ENCODE measurements around the gene DUSP2. TPM values are rescaled to one million over a fixed set of nuclear protein-coding genes. Genes with fewer than 3 reads are reported as not detected.

Gene DUSP2
- total and polyA plus RNA-seq, 2 donors (not counting 1 experiment from before 2014, with no cell fraction given): 69.8 to 433 TPM

- Histone ChIP-seq H3K36me3 (replicated peaks in 1 of 2; ENCODE audit: control extremely low read depth in 1 of 2, control insufficient read depth in 1 of 2, extremely low read depth in 1 of 2, insufficient read depth in 2 of 2, low read length in 1 of 2) (no peaks in the 10 kb centered on the region), H3K9me3 (ENCODE audit: control extremely low read depth in 1 of 3, control insufficient read depth in 2 of 3, insufficient read depth in 1 of 3, low read length in 2 of 3) (peaks cover 0 to 8% (median 0%) of the 10 kb centered on the region in 3 donors), H2AFZ (ENCODE audit: insufficient read depth, low read depth, low read length, poor library complexity, severe bottlenecking) (no peak overlapping the region), H3K9ac (ENCODE audit: low read length) (no peak overlapping the region), H4K20me1 (ENCODE audit: control insufficient read depth, insufficient read depth, low read length, poor library complexity, severe bottlenecking) (no peaks in the 10 kb centered on the region), H3K4me1 (ENCODE audit: control insufficient read depth in 2 of 2, insufficient read depth in 2 of 2, low read length in 2 of 2) (peaks cover 18 to 22% of the 10 kb centered on the region in 2 donors), H3K4me2 (replicated peaks; ENCODE audit: low read depth, low read length, poor library complexity, severe bottlenecking) (peak overlapping the region; percentile 94), H3K4me3 (ENCODE audit: control extremely low read depth in 1 of 5, extremely low read depth in 1 of 5, insufficient read depth in 1 of 5, low read depth in 2 of 5, low read length in 4 of 5) (peak overlapping the region in 1 of 5 experiments; percentile 52), H3K27ac (ENCODE audit: low read length in 2 of 2) (no peak overlapping the region), H3K79me2 (ENCODE audit: control insufficient read depth, insufficient read depth, low read length) (no peaks in the 10 kb centered on the region), H3K27me3 (replicated peaks in 1 of 4; ENCODE audit: control extremely low read depth in 1 of 4, control insufficient read depth in 3 of 4, insufficient read depth in 4 of 4, low read length in 3 of 4) (peaks cover 0 to 51% (median 12%) of the 10 kb centered on the region in 4 experiments)
- Mint-ChIP-seq H3K4me1 (peaks cover 26% of the 10 kb centered on the region), H3K27ac (peak overlapping the region; percentile 32), H3K4me3 (peak overlapping the region; percentile 79), H3K9me3 (ENCODE audit: insufficient read depth) (no peaks in the 10 kb centered on the region), H3K27me3 (peaks cover 34% of the 10 kb centered on the region)
- CTCF ChIA-PET: interaction anchor here (0.9 to 3.2 kb wide), 11 partner anchors 10 to 202 kb away, joined by 3 to 32 read pairs (median 5); partner anchors contain the start of gene ASTL
- ATAC-seq (ENCODE audit: low read depth) (no peak), DNase-seq (no peak)
- POLR2A ChIA-PET: interaction anchor here (0.6 kb wide), 1 partner anchor 414 kb away, joined by 5 read pairs; no protein-coding TSS in a partner anchor
- intact Hi-C loops (cut with micrococcal nuclease): loop anchor here (1.0 kb wide), 1 partner anchor 125 kb away; no protein-coding TSS in a partner anchor
- no peak for TF ChIP-seq EZH2 (IDR thresholded peaks at IDR 0.05; ENCODE audit: borderline replicate concordance, insufficient read depth, low read depth, low read length, poor library complexity, severe bottlenecking)
- TF ChIP-seq CTCF (IDR thresholded peaks at IDR 0.05): no peak
- WGBS (ENCODE audit: insufficient coverage): 61% methylated on average over 12 of the region's 17 CpGs
Observed at GRCh38 chr2:96117701-96118588, 27.3 kb downstream of the DUSP2 start.

Data from B cell (primary cell).